HG03139 (cell line): Measurements from ENCODE around the gene TCP11X2.
"Not testable (repeated sequence)": the region's sequence is repeated elsewhere in the genome, so short reads cannot be mapped to it uniquely, and the experiment has no call there.

Experiments
- ATAC-seq: cut with Tn5 transposase; IDR thresholded peaks from one replicate; pipeline ENCODE4 v1.9.1; 2021; ENCODE audit not compliant: unreplicated experiment

Gene TCP11X2

GRCh38 chrX:102471762-102472220 is at the start of gene TCP11X2:
TSS of gene TCP11X2 (minus strand) at chrX:102471812.
- ATAC-seq = not testable (repeated sequence)

GRCh38 chrX:102517326-102517725 is 45.7 kb upstream of the TCP11X2 start:
- ATAC-seq = no peak

GRCh38 chrX:102515975-102516941 is 44.6 kb upstream of the TCP11X2 start, which contains the start of gene TMSB15A:
TSS of gene TMSB15A (minus strand) at chrX:102516739.
- ATAC-seq = peak; percentile 93

- no peak for ATAC-seq
These were observed 42.9 kb upstream of the TCP11X2 start for GRCh38 chrX:102514536-102514935.

GRCh38 chrX:102498732-102499131 is 27.1 kb upstream of the TCP11X2 start:
- ATAC-seq = no peak

- no peak for ATAC-seq
These were observed 20.2 kb upstream of the TCP11X2 start for GRCh38 chrX:102491766-102492165.

- ATAC-seq = not testable (repeated sequence)
These were observed 7.2 kb upstream of the TCP11X2 start for GRCh38 chrX:102478765-102479164.

GRCh38 chrX:102470215-102470614 is 1.4 kb downstream of the TCP11X2 start:
- not testable (repeated sequence) for ATAC-seq

GRCh38 chrX:102458615-102459014 is 13.0 kb downstream of the TCP11X2 start:
- not testable (repeated sequence) for ATAC-seq

GRCh38 chrX:102439908-102440307 is 31.7 kb downstream of the TCP11X2 start, which contains the start of gene NXF2B:
TSS of gene NXF2B (minus strand) at chrX:102440008. CDS start at chrX:102380036, 59,972 bp downstream.
- ATAC-seq = not testable (repeated sequence)

- ATAC-seq = not testable (repeated sequence)
These were observed 57.1 kb downstream of the TCP11X2 start for GRCh38 chrX:102414493-102414892.
